ENCODE results near the gene TMEM18. TPM values are rescaled to one million over a fixed set of nuclear protein-coding genes. Genes with fewer than 3 reads are reported as not detected.
A peak's percentile ranks its signal among the peaks of the same experiment; 100 is the strongest.

The TMEM18 gene
- total RNA-seq, 1 donor from 2014 or later = 18.0 TPM

DNA sequence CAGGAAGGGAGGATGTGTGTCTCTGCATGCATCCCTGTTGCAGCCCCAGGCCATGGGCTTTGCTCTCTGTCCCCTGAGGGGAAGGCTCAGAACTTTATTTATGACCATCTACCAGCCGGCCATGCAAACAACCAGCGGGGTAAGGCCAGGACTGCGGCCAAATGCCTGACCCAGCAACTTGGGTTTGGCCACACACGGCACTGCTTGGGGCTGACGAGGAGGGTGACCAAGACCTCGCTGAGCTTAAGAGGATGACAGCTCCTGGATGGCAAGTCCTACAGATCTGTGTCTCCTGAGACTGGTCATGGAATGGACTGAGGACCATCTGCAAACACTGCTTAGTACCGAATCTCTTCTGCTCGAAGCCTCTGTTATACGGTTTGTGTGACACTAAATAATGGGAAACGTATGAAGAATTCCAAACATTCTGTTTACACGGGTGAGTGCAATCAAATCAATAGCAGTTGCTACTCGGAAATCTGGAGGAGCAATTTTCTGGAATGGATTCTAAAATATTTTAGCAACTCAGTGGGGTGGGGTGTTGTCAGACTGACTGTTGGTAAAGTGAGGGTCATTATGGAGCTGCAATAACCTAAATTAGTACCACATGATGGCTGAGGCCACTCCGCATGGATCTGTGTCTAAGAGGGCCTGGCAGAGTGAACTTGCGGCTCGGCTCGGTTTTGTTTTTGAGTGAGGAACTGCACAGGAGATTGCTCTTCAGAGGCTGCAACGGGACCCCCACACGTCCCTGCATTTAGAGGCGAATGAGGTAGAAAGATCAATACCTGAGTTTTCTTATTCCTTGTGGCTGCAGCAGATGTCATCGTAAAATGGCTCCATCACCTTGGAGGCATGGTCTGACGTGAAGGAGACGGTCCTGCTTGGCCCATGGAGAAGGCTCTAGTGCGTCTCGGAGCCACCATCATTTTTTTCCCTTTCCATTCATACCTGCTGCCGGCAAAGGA lies 26.6 kb downstream of the TMEM18 start:
- no peak for ATAC-seq

- ATAC-seq = no peak
These were observed 27.5 kb downstream of the TMEM18 start for GRCh38 chr2:649426-650342.

GRCh38 chr2:648476-649424 lies 28.5 kb downstream of the TMEM18 start:
- ATAC-seq = no peak

DNA sequence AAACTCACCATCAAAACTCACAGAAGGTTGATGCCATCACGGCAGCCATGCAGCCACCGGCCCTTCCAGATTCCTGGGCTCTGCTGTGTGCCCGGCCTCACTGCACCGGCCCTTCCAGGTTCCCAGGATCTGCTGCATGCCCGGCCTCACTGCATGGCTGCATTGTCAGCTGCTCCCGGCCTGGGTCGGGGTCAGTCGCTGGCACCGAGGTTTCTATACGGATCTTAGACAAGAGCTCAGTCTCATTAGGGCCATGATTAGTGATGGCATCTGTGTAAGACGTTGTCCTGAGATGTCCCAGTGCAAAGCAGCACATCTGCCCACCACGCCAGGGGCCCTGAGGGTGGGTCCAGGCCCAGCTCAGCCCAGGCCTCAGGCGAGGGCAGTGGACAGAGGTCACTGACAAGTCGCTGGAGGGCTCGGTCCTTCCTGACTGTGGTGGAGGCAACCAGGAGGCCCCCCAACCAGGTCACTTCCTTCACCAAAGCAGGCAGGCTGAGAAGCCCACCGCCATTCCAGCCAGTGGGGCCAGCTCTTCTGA lies 29.4 kb downstream of the TMEM18 start:
- ATAC-seq = no peak

GRCh38 chr2:647003-647560 lies 30.1 kb downstream of the TMEM18 start:
- no peak for ATAC-seq

- no peak for ATAC-seq
These were observed 32.3 kb downstream of the TMEM18 start for GRCh38 chr2:644871-645270.

DNA sequence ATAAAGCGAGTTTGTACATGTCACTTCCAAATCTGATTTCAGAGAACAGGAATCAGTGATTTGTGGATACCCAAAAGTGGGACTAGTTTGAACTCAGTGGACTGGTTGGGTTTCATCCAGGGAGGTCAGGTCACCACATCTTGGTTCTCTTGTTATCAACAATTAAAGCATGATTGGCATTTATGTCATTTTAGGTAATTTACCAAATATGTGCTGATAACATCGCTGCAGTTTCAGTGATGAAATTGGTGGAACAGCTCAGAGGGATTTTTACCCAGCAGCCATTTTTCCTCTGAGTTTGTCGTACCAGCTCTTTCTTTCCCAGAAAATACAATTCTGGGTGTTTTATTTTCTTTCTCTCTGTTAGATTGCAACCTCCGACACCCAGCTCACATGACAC lies 33.4 kb downstream of the TMEM18 start:
- no peak for ATAC-seq

GRCh38 chr2:643334-643733 lies 33.9 kb downstream of the TMEM18 start:
- ATAC-seq = no peak

DNA sequence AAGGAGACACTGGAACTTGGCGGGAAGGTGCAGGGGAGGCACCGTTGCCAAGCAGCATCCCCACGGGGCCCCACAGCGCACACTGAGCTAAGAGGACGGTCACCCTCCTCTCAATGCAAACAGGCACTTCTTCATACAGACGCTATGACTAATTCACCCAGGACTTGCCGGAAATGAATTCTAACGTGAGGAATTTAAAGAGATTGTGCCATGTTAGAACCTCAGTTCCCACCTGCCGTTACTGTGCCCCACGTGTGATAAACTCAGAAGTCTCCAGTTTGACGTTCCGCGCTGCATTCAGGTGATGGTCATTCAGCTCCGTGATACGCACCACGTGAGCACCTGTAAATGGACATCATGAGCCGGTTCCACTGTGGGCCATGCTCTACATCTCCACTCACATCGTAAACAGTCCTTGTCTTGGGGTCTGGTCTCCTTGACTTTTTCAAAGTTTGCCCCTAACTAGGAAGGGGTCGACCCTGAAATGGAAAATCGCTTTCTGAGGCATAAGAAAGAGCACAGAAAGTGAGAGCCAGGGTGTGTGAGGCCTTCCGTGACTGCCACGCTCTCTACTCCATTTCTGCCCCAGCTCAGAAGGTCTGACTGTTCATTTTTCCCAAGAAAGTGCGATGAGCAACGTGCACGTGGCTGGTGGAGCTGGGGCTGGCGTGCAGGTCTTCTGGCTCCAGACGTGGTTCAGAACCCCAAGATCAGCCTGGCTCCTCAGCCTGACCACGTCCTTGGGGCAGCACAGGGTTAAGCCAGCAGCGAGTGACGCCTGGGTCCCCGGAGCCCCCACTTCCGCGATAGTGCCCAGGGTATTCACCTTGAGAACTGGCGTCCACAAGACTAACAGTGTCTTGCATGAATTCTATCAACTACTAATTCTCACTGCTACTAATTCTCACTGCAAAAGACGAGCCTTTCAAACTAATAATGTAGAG lies 35.1 kb downstream of the TMEM18 start:
- no peak for ATAC-seq

- no peak for ATAC-seq
These were observed 35.9 kb downstream of the TMEM18 start for GRCh38 chr2:641164-641871.

DNA sequence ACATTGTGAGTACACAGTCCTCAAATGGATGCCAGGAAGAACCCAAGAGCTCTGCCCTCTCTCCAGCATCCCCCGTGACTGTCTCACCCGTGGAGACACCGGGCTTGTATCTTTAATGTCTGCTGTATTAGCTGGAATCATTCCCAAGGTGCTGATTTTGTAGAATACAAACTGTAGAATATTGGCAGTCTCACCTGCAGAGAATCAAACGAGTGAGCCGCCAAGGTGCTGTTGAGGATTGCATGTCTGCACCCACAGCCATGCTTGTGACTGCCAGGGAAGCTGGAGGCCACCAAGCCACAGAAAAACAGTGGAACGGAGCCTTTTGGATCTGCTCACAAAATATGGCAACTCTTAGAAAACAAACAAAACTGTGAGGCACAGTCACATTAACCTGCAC lies 37.5 kb downstream of the TMEM18 start:
- no peak for ATAC-seq

DNA sequence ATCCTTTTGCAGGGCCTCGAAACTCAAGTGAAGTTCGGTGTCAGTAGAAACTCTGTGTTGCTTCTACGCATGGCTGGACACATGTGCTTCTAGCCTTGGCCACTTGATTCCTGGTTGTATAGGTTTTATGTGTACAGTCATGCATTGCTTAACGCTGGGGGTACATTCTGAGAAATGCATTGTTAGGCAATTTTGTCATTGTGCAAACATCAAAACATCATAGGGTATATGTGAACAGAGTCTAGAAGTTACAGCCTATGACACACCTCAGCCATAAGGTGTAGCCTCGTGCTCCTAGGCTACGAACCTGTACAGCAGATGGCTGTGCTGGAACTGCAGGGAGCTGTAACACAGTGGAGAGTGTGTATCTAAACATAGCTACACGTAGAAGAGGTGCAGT lies 39.4 kb downstream of the TMEM18 start:
- no peak for ATAC-seq

DNA sequence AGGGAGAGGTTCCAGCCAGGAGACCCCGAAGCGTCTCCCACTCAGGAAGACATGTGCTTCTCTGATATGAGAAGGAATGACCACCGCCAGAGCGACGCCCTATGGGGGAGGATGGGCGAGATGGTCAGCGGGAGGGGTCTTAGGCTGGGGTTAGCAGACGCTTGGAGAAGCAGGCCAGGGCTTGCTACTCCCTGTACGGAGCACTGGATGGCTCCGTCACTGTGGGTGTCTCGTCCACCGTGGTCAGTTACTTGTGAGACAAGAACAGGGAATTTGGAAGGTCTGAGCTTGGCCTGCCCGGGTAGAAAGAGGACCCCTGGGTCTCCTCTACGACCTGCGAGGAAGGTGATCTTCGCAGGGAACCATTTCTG lies 39.8 kb downstream of the TMEM18 start:
- ATAC-seq = no peak

DNA sequence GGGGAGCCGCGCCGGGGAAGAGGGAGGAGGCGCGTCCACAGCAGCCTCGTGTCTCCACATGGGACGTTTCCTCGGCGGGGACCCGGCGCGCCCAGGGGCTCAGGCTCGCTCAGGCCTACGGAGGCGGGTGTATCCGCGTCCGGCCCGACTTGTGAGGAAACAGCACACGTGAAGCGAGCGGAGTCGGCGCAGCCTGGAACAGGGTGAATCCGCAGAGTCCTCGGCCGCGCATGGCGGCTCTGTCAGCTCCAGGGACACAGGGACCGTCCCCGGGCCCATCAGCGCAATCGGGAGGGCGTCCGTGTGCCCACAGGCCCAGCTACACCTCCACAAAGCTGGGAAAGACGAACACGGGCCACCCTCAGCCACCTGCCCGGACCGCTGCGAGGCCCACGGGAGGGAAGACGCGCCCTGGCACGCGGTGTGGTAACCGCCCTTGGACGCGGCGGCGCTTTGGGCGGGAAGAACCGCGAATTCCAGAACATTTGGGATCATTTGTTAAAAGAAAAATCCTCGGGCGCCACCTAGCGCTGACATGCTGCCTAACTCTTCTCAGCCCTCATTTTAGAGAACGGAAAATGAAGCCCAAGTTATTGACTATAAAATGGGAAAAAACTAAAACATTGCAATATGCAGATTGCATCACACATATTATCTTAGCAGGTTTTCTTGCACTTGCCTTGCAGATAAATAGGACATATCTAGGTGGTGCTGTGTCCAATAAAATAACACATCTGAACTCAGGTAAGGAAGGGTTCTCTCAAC lies 40.4 kb downstream of the TMEM18 start:
- ATAC-seq = peak; percentile 63

- peak; percentile 5 for ATAC-seq
These were observed 41.3 kb downstream of the TMEM18 start for GRCh38 chr2:635687-636621.

- peak; percentile 87 for ATAC-seq
These were observed 42.4 kb downstream of the TMEM18 start for GRCh38 chr2:634636-635388.

DNA sequence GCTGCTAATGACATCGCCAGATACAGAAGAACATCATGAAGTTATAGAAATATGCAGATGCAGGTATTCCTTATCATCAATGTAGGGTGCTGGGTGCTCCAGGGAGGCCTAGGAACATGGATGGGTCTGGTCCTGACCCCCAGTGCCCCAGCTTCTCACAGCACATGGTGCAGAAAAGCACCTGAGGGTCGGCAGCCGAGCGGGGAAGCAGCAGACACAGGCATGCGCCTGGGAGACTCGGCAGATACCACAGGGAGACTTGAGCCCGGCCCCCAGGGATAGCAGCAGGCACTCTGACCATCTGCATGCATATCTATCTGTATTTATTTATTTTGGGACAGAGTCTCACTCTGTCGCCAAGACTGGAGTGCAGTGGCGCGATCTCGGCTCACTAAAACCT lies 43.2 kb downstream of the TMEM18 start:
- ATAC-seq = no peak
